IgD-negative memory B cell (primary cell): Measurements from ENCODE around the gene S100PBP. TPM values are rescaled to one million over a fixed set of nuclear protein-coding genes. Genes with fewer than 3 reads are reported as not detected.
"Not testable (repeated sequence)": the region's sequence is repeated elsewhere in the genome, so short reads cannot be mapped to it uniquely, and the experiment has no call there.

Experiments
- H3K27ac Mint-ChIP-seq, 3 donors: one replicate each; pipeline ENCODE4 v1.8.0; 2020 to 2022; ENCODE audit warnings: mild to moderate bottlenecking in 3 of 3, mixed read lengths in 3 of 3, moderate library complexity in 1 of 3
- H3K27me3 Mint-ChIP-seq: one replicate; pipeline ENCODE4 v1.8.0; 2021; ENCODE audit warnings: mixed read lengths
- H3K36me3 Mint-ChIP-seq: one replicate; pipeline ENCODE4 v1.8.0; 2020; ENCODE audit warnings: mild to moderate bottlenecking, mixed read lengths
- H3K4me1 Mint-ChIP-seq, 3 donors: one replicate each; pipeline ENCODE4 v1.8.0; 2020 to 2022; ENCODE audit warnings: mixed read lengths in 3 of 3, mild to moderate bottlenecking in 1 of 3
- H3K4me3 Mint-ChIP-seq, 4 donors: one replicate each; pipeline ENCODE4 v1.8.0; 2020 to 2022; ENCODE audit warnings: mild to moderate bottlenecking in 4 of 4, mixed read lengths in 4 of 4, moderate library complexity in 3 of 4
- H3K9me3 Mint-ChIP-seq, 3 donors: one replicate each; pipeline ENCODE4 v1.8.0; 2020 to 2021; ENCODE audit warnings: mixed read lengths in 3 of 3, mild to moderate bottlenecking in 1 of 3
- polyA plus RNA-seq: library from polyadenylated mRNA; unstranded; fragments of 300-500 nt; fragmentation: Illumina TruSeq; gene quantifications from one replicate; pipeline ENCODE4 v1.2.3, GENCODE V29; 2021

Gene S100PBP
- polyA plus RNA-seq, 1 donor from 2014 or later = 10.7 TPM

DNA sequence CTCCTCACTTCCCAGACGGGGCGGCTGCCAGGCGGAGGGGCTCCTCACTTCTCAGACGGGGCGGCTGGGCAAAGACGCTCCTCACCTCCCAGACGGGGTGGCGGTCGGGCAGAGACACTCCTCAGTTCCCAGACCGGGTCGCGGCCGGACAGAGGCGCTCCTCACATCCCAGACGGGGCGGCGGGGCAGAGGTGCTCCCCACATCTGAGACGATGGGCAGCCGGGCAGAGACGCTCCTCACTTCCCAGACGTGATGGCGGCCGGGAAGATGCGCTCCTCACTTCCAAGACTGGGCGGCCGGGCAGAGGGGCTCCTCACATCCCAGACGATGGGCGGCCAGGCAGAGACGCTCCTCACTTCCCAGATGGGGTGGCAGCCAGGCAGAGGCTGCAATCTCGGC is 13.0 kb upstream of the S100PBP start:
- not testable (repeated sequence) for H3K9me3 Mint-ChIP-seq, H3K36me3 Mint-ChIP-seq, H3K4me3 Mint-ChIP-seq, H3K27me3 Mint-ChIP-seq, H3K4me1 Mint-ChIP-seq, H3K27ac Mint-ChIP-seq

DNA sequence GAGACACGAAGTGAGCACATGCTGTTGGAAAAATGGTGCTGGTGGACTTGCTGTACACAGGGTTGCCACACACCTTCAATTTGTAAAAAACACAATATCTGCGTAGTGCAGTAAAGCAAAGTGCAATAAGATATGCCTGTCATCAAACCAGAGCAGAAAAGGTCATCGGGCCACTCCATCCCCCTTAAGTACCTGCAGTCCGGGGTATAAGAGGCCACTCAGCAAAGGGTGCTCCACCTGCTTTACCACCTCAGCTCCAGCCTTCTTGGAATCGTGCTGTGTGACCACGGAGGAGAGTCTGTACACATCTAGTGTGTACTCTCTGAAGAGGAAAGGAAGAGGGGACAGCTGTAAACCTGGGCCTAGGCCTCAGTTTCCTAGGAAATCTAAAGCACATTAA is 11.2 kb upstream of the S100PBP start:
- Mint-ChIP-seq H3K27ac (peak overlapping the region in 1 of 3 donors; percentile 39), H3K4me1 (peaks cover 0 to 8% (median 3%) of the 10 kb centered on the region in 3 donors), H3K36me3 (peaks cover 8% of the 10 kb centered on the region)

DNA sequence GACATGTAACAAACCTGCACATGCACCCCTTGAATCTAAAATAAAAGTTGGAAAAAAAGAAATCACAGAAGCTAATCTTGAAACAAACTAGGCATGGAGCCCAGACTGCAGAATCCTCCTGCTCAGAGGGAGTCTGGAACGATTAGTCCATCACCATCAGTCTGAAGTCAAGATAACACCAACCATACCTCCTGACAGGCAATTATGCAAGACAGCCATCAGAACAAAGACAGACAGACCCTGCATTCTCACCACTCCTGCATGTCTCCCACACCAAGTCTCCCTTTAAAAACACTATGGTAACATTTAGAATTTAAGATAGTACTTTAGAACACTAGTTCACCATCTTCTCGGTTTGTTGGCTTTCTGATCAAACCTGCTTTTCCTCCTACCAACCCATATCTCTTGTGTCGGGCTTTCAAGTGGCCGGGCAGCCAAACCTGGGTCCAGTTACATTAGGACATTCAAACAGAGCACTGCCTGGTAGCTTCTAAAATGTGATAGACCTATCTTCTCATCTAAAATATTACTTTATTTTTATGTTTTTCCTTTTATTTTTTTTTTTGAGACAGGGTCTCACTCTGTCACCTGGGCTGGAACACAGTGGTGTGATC is 10.4 kb upstream of the S100PBP start:
- H3K27me3 Mint-ChIP-seq = no peaks in the 10 kb centered on the region
- no peaks in the 10 kb centered on the region for H3K9me3 Mint-ChIP-seq
- peaks cover 8% of the 10 kb centered on the region for H3K36me3 Mint-ChIP-seq
- H3K4me1 Mint-ChIP-seq = peaks cover 3 to 14% (median 3%) of the 10 kb centered on the region in 3 donors
- H3K4me3 Mint-ChIP-seq = no peak overlapping the region
- peak overlapping the region in 1 of 3 donors; percentile 43 for H3K27ac Mint-ChIP-seq

More for the DNA sequence above, 11.2 kb upstream of the S100PBP start:
- no peaks in the 10 kb centered on the region for H3K9me3 Mint-ChIP-seq
- H3K27me3 Mint-ChIP-seq = no peaks in the 10 kb centered on the region
- no peak overlapping the region for H3K4me3 Mint-ChIP-seq

DNA sequence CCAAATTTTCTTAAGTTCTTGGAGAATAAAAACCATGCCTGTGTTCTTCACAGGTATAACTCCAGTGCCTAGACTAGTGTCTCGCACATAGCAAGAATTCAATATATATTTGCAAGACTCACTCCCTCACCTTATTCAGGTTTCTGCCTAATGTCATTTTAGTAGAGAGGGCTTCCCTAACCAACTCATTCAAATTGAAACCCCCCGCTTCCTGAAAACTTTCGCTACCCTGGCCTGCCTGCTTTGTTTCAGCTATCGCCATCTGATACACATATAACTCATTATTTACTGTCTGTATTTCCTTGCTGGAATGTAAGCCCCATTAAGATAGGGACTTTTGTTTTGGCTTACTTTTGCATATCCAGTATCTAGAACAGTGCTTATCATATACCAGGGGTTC is 8.9 kb upstream of the S100PBP start:
- Mint-ChIP-seq H3K36me3 (peaks cover 8% of the 10 kb centered on the region), H3K27ac (peak overlapping the region in 1 of 3 donors; percentile 34), H3K27me3 (no peaks in the 10 kb centered on the region), H3K4me3 (no peak overlapping the region), H3K4me1 (peaks cover 5 to 17% (median 6%) of the 10 kb centered on the region in 3 donors), H3K9me3 (no peaks in the 10 kb centered on the region)

GRCh38 chr1:32810358-32810757 is 7.1 kb upstream of the S100PBP start:
- peaks cover 12 to 24% (median 16%) of the 10 kb centered on the region in 3 donors for H3K4me1 Mint-ChIP-seq

GRCh38 chr1:32811265-32811664 is 6.2 kb upstream of the S100PBP start:
- no peaks in the 10 kb centered on the region for H3K27me3 Mint-ChIP-seq
- no peaks in the 10 kb centered on the region for H3K9me3 Mint-ChIP-seq
- H3K36me3 Mint-ChIP-seq = peaks cover 3% of the 10 kb centered on the region
- H3K27ac Mint-ChIP-seq = peak overlapping the region in 1 of 3 donors; percentile 6
- H3K4me3 Mint-ChIP-seq = no peak overlapping the region
- peaks cover 15 to 24% (median 20%) of the 10 kb centered on the region in 3 donors for H3K4me1 Mint-ChIP-seq

More at GRCh38 chr1:32810358-32810757, 7.1 kb upstream of the S100PBP start:
- Mint-ChIP-seq H3K36me3 (peaks cover 7% of the 10 kb centered on the region), H3K27me3 (no peaks in the 10 kb centered on the region), H3K4me3 (peak overlapping the region in 1 of 4 donors; percentile 29), H3K27ac (peak overlapping the region in 1 of 3 donors; percentile 6), H3K9me3 (no peaks in the 10 kb centered on the region)

DNA sequence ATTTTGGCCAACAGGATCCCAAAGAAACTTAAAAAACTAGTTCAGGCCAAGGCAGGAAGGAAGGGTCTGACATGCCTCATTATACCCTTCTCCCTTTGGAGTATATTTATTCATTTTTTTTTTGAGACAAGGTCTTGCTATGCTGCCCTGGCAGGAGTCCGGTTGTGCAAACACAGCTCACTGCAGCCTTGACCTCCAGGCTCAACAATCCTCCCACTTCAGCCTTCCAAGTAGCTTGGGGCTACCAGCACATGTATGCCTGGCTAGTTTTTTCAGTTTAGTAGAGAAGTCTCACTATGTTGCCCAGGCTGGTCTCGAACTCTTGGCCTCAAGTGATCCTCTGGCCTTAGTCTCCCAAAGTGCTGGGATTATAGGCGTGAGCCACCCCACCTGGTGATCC is 5.5 kb upstream of the S100PBP start:
- Mint-ChIP-seq H3K4me1 (peaks cover 17 to 29% (median 23%) of the 10 kb centered on the region in 3 donors), H3K4me3 (peak overlapping the region in 1 of 4 donors; percentile 48), H3K27ac (no peak overlapping the region), H3K27me3 (no peaks in the 10 kb centered on the region), H3K9me3 (no peaks in the 10 kb centered on the region), H3K36me3 (peaks cover 2% of the 10 kb centered on the region)

- H3K4me3 Mint-ChIP-seq = peak overlapping the region in 3 of 4 donors; percentile 37 to 84 (median 56)
- no peaks in the 10 kb centered on the region for H3K9me3 Mint-ChIP-seq
Measured at GRCh38 chr1:32813941-32814739, 3.3 kb upstream of the S100PBP start.

GRCh38 chr1:32816676-32817158 is 736 bp upstream of the S100PBP start:
- Mint-ChIP-seq H3K9me3 (no peaks in the 10 kb centered on the region), H3K4me3 (peak overlapping the region; percentile 82 to 99 (median 96)), H3K27ac (peak overlapping the region; percentile 67 to 96 (median 93)), H3K4me1 (peaks cover 32 to 37% (median 34%) of the 10 kb centered on the region in 3 donors), H3K36me3 (peaks cover 4% of the 10 kb centered on the region), H3K27me3 (peaks cover 2% of the 10 kb centered on the region)

More at GRCh38 chr1:32813941-32814739, 3.3 kb upstream of the S100PBP start:
- Mint-ChIP-seq H3K27me3 (no peaks in the 10 kb centered on the region), H3K36me3 (no peaks in the 10 kb centered on the region), H3K27ac (no peak overlapping the region), H3K4me1 (peaks cover 26 to 33% (median 29%) of the 10 kb centered on the region in 3 donors)

- Mint-ChIP-seq H3K4me3 (peak overlapping the region; percentile 82 to 99 (median 96)), H3K27me3 (peaks cover 2% of the 10 kb centered on the region), H3K4me1 (peaks cover 29 to 41% (median 38%) of the 10 kb centered on the region in 3 donors), H3K9me3 (no peaks in the 10 kb centered on the region), H3K27ac (peak overlapping the region; percentile 67 to 96 (median 93)), H3K36me3 (peaks cover 4% of the 10 kb centered on the region)
Measured at GRCh38 chr1:32817815-32818786, 648 bp downstream of the S100PBP start.

DNA sequence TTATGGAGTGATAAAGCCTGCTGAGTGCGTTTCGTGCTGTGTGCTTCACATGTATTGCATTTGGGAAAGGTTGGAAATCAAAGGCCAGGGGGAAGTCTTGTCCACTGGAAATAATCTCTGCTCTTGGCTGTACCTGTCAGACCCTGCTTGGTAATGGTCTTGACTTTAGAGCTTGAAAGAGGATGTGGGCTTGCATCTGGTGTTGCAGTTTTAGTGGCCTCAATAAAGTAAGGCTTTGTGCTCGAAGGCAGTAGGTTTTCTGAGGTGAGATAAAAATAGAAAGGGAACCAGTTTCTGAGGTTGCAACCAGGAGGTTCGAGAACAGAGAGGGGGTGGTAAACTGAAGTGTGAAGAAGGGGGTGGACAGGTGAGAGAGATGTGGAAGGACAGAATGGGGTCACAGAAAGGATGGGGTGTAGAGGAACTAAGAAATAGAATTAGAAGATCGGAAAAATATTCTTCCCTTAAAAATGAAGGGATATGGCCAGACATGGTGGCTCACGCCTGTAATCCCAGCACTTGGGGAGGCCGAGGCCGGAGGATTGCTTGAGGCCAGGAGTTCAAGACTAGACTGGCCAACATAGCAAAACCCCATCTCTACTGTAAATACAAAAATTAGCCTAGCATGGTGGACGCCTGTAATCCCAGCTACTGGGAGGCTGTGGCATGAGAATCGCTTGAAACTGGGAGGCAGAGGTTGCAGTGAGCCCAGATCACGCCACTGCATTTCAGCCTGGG is 1.5 kb downstream of the S100PBP start:
- H3K4me1 Mint-ChIP-seq = peaks cover 22 to 35% (median 33%) of the 10 kb centered on the region in 3 donors
- peaks cover 4% of the 10 kb centered on the region for H3K36me3 Mint-ChIP-seq
- H3K27me3 Mint-ChIP-seq = peaks cover 2% of the 10 kb centered on the region
- peak overlapping the region; percentile 67 to 93 (median 67) for H3K27ac Mint-ChIP-seq
- H3K9me3 Mint-ChIP-seq = no peaks in the 10 kb centered on the region
- peak overlapping the region; percentile 82 to 99 (median 96) for H3K4me3 Mint-ChIP-seq

- Mint-ChIP-seq H3K9me3 (no peaks in the 10 kb centered on the region), H3K4me3 (no peak overlapping the region), H3K27ac (no peak overlapping the region), H3K27me3 (no peaks in the 10 kb centered on the region), H3K36me3 (peaks cover 6% of the 10 kb centered on the region), H3K4me1 (peaks cover 13 to 17% (median 14%) of the 10 kb centered on the region in 3 donors)
Measured at GRCh38 chr1:32825181-32825580, 7.7 kb downstream of the S100PBP start.

DNA sequence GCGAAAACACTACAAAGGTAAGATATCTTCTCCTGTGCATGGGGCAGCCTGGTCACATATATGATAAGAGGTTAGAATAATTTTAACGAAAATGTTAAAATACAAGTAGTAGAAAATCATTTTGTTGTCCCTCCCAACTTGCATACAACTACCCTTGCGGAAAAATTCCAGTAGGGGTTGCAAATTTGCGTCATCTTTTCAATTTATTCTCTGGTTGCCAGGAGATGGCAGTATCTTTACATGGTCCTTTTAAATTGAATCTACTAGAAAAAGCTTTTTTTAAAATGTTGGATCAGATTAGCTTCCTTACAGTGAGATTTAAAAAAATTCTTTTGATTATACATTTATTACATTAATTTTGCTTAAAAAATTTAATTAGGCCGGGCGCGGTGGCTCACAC is 10.9 kb downstream of the S100PBP start:
- Mint-ChIP-seq H3K9me3 (no peaks in the 10 kb centered on the region), H3K4me3 (no peak overlapping the region), H3K27me3 (no peaks in the 10 kb centered on the region), H3K27ac (no peak overlapping the region), H3K36me3 (peaks cover 7% of the 10 kb centered on the region), H3K4me1 (peaks cover 1 to 17% (median 5%) of the 10 kb centered on the region in 3 donors)
